OCI-LY3 (cell line): Measurements from ENCODE around the gene LCE3C.

Experiments
- H2AFZ ChIP-seq: fragments of 200-600, 300-600 bp; shearing (Covaris generic); 2 replicates; pipeline ENCODE4 v1.6.0; 2014; ENCODE audit warnings: antibody characterized with exemption, low read depth, low read length
- H3K27ac ChIP-seq: fragments of 200-600, 300-600 bp; sonication (generic); 2 replicates; pipeline ENCODE4 v1.5.1; 2014; ENCODE audit warnings: mild to moderate bottlenecking, low read length, moderate library complexity, mixed read lengths
- H3K27me3 ChIP-seq: fragments of 200-600, 300-600 bp; sonication (generic); 2 replicates; pipeline ENCODE4 v1.6.1; 2014; ENCODE audit warnings: low read depth, low read length, mixed read lengths
- H3K36me3 ChIP-seq: fragments of 200-600, 300-600 bp; sonication (generic); replicated peaks from 2 replicates; pipeline ENCODE3; 2014; ENCODE audit warnings: low read depth, low read length, mixed read lengths
- H3K4me1 ChIP-seq: fragments of 300-600, 200-600 bp; sonication (generic); 2 replicates; pipeline ENCODE4 v1.6.1; 2014; ENCODE audit warnings: low read length, mixed read lengths
- H3K4me2 ChIP-seq: fragments of 200-600, 300-600 bp; sonication (generic); 2 replicates; pipeline ENCODE4 v1.6.1; 2014; ENCODE audit warnings: low read length, mixed read lengths
- H3K4me3 ChIP-seq: fragments of 300-600, 200-600 bp; sonication (generic); 2 replicates; pipeline ENCODE4 v1.5.1; 2014; ENCODE audit warnings: antibody characterized with exemption, mild to moderate bottlenecking, low read length, moderate library complexity
- H3K79me2 ChIP-seq: fragments of 300-600, 200-600 bp; shearing (Covaris generic); 2 replicates; pipeline ENCODE4 v1.6.1; 2014; ENCODE audit warnings: mild to moderate bottlenecking, low read length, mixed read lengths
- H3K9ac ChIP-seq: fragments of 300-600, 200-600 bp; shearing (Covaris generic); 2 replicates; pipeline ENCODE4 v1.6.0; 2014; ENCODE audit warnings: mild to moderate bottlenecking, low read length, moderate library complexity
- H3K9me3 ChIP-seq: fragments of 200-600, 300-600 bp; shearing (Covaris generic); 2 replicates; pipeline ENCODE4 v1.6.1; 2014; ENCODE audit warnings: low read length, mixed read lengths; ENCODE audit not compliant: insufficient read depth
- H4K20me1 ChIP-seq: fragments of 200-600, 300-600 bp; sonication (generic); 2 replicates; pipeline ENCODE4 v1.6.1; 2016; ENCODE audit warnings: low read length, mixed read lengths; ENCODE audit not compliant: insufficient read depth
- EZH2phosphoT487 ChIP-seq: fragments of 200-600 bp; shearing (Covaris generic); IDR thresholded peaks from 2 replicates; pipeline ENCODE4 v1.6.1; 2018; ENCODE audit warnings: antibody characterized with exemption, mixed run types, low read depth
- TF ChIP-seq, protein P1 (sequence below): fragments of 200-600, 300-600 bp; sonication (generic); IDR thresholded peaks from 2 replicates; pipeline ENCODE4 v1.5.1; 2014; ENCODE audit warnings: antibody characterized with exemption, low read length, low read depth

The LCE3C gene

DNA sequence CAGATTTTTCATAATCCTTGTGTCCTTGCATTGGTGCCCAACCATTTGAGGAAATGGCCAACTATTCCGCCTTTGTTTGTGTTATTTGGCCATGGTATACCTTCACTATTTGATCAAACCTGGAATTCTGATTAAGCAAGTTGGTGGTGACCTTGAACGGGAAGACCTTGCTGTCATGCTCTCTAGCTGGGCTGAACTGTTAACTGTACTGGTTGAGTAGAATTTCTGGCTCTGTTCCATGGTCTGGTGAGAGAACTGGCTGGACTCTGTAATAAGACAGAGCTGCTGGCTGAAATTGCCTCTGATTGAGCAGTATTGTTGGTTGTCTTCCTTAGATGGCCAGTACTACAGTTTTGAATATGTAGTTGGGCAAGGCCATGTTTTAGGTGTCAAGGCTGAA, 3.0 kb upstream of the LCE3C start:
- no peaks in the 10 kb centered on the region for H3K4me1 ChIP-seq
- no peak overlapping the region for H3K27ac ChIP-seq
- no peaks in the 10 kb centered on the region for H4K20me1 ChIP-seq
- TF ChIP-seq, protein P1, sequence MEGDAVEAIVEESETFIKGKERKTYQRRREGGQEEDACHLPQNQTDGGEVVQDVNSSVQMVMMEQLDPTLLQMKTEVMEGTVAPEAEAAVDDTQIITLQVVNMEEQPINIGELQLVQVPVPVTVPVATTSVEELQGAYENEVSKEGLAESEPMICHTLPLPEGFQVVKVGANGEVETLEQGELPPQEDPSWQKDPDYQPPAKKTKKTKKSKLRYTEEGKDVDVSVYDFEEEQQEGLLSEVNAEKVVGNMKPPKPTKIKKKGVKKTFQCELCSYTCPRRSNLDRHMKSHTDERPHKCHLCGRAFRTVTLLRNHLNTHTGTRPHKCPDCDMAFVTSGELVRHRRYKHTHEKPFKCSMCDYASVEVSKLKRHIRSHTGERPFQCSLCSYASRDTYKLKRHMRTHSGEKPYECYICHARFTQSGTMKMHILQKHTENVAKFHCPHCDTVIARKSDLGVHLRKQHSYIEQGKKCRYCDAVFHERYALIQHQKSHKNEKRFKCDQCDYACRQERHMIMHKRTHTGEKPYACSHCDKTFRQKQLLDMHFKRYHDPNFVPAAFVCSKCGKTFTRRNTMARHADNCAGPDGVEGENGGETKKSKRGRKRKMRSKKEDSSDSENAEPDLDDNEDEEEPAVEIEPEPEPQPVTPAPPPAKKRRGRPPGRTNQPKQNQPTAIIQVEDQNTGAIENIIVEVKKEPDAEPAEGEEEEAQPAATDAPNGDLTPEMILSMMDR = no peak
- TF ChIP-seq EZH2phosphoT487 = no peak
- H3K36me3 ChIP-seq = no peaks in the 10 kb centered on the region
- H3K79me2 ChIP-seq = no peaks in the 10 kb centered on the region
- H3K9ac ChIP-seq = no peak overlapping the region
- H2AFZ ChIP-seq = no peak overlapping the region
- no peaks in the 10 kb centered on the region for H3K27me3 ChIP-seq
- H3K9me3 ChIP-seq = no peaks in the 10 kb centered on the region
- no peak overlapping the region for H3K4me3 ChIP-seq
- H3K4me2 ChIP-seq = no peak overlapping the region

DNA sequence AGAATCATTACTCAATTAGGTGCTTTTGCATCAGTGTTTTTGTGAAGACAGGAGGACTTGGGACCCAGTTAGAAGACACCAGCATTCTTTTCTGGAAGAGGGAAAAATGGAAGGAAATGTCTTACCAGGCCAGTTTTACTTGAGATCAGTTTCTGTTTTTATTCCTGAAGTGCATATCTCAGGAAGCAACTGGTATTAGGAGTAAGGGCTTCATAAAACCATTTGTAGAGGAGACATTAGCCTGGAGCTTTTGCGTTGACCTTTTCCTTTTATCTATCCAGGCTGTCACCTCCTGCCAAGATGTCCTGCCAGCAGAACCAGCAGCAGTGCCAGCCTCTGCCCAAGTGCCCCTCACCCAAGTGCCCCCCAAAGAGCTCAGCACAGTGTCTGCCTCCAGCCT, 13.5 kb downstream of the LCE3C start, which contains the start of gene LCE3B:
TSS of gene LCE3B (plus strand) at position 301 of the 400 bp plus-strand sequence. CDS start at position 301, 0 bp downstream.
- Histone ChIP-seq H3K79me2 (no peaks in the 10 kb centered on the region), H2AFZ (no peak within 1 kb of the TSS), H3K4me1 (no peaks in the 10 kb centered on the region), H3K36me3 (no peaks in the 10 kb centered on the region), H3K9me3 (peaks cover 10% of the 10 kb centered on the region; the same call in 1 of the 2 replicates), H3K27me3 (no peaks in the 10 kb centered on the region), H3K4me2 (no peak within 1 kb of the TSS), H4K20me1 (no peaks in the 10 kb centered on the region), H3K9ac (no peak within 1 kb of the TSS), H3K4me3 (no peak within 1 kb of the TSS), H3K27ac (no peak within 1 kb of the TSS)
- TF ChIP-seq, protein P1 = no peak
- no peak for TF ChIP-seq EZH2phosphoT487

DNA sequence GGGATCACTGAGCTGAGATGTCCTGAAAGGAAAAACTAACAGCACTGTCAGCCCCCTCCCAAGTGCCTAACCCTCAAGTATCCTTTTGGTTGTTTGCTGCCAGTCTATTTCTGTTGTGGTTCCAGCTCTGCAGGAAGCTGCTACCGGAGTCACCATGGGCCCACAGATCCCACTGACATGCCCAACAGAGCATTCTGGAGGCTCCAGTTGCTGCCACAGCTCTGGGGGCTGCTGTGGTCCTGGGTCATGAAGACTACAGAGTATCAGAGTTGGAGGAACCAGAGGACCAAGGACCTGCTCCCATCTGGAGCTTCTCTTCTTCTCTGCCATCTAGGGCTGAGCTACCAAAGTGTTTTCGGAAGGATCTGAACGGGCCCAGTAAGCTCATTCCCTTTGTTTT, 22.0 kb downstream of the LCE3C start:
- Histone ChIP-seq H3K4me2 (no peak overlapping the region), H2AFZ (no peak overlapping the region), H3K4me1 (no peaks in the 10 kb centered on the region), H3K36me3 (no peaks in the 10 kb centered on the region), H3K4me3 (no peak overlapping the region), H3K27me3 (no peaks in the 10 kb centered on the region), H3K79me2 (no peaks in the 10 kb centered on the region), H3K9ac (no peak overlapping the region), H3K27ac (no peak overlapping the region), H3K9me3 (peaks cover 23% of the 10 kb centered on the region; the same call in 1 of the 2 replicates), H4K20me1 (no peaks in the 10 kb centered on the region)
- TF ChIP-seq, protein P1 = no peak
- TF ChIP-seq EZH2phosphoT487 = no peak

DNA sequence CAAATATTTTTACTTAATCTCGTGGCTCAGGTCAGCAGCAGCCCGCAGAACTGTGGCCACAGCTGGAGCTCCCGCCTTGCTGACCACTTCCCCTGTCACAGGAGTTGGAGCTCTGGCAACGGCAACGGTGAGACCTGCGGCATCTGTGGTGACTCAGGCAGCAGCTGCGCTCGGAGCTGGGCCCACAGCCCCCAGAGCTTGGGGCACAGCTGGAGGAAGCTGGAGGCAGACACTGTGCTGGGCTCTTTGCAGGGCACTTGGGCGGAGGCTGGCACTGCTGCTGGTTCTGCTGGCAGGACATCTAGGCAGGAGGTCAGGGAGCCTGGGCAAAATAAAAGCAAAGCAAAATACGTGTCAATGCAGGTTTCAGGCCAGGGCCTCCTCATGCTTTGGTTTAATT, 22.8 kb downstream of the LCE3C start, which contains the start of gene LCE3A:
TSS of gene LCE3A (minus strand) at position 301 of the 400 bp plus-strand sequence. CDS start at position 301, 0 bp downstream.
- no peak within 1 kb of the TSS for H3K4me3 ChIP-seq
- H3K4me1 ChIP-seq = no peaks in the 10 kb centered on the region
- H3K9ac ChIP-seq = no peak within 1 kb of the TSS
- H3K27ac ChIP-seq = no peak within 1 kb of the TSS
- peaks cover 20% of the 10 kb centered on the region; the same call in 1 of the 2 replicates for H3K9me3 ChIP-seq
- no peak within 1 kb of the TSS for H2AFZ ChIP-seq
- H3K79me2 ChIP-seq = no peaks in the 10 kb centered on the region
- H3K4me2 ChIP-seq = no peak within 1 kb of the TSS
- TF ChIP-seq, protein P1 = no peak
- TF ChIP-seq EZH2phosphoT487 = no peak
- no peaks in the 10 kb centered on the region for H3K27me3 ChIP-seq
- no peaks in the 10 kb centered on the region for H3K36me3 ChIP-seq
- H4K20me1 ChIP-seq = no peaks in the 10 kb centered on the region
